IMR-90 (cell line): Measurements from ENCODE around the gene GMPPA. TPM values are rescaled to one million over a fixed set of nuclear protein-coding genes. Genes with fewer than 3 reads are reported as not detected.

Experiments used
- ATAC-seq: fragments of 200-7000 bp; cut with Tn5 transposase; 2 replicates; pipeline ENCODE4 v1.9.1; 2020; ENCODE audit warnings: low read depth, mild to moderate bottlenecking, moderate library complexity
- BruUV-seq: library from RNA; stranded (reverse); fragments of 400-500 nt; replicated peaks from 2 replicates; lab custom pipeline; 2021; lab: Mats Ljungman, UMichigan
- CTCF ChIA-PET: fragments of 300-600 bp; formaldehyde crosslinking; extraction: SDS; loops from one replicate; lab custom pipeline; 2021; ENCODE audit warnings: antibody characterized with exemption; lab: Yijun Ruan, JAX
- POLR2A ChIA-PET: fragments of 300-600 bp; sonication (Branson Sonifier 250); formaldehyde crosslinking; loops from one replicate; lab custom pipeline; 2022; ENCODE audit warnings: antibody characterized with exemption; ENCODE audit not compliant: unreplicated experiment; lab: Charles Lee
- DNase-seq: peaks from one replicate; pipeline ENCODE4 v3.0.0; 2013
- H2AFZ ChIP-seq: replicated peaks from 2 replicates; pipeline ENCODE3; 2013; ENCODE audit warnings: low read length, mild to moderate bottlenecking; ENCODE audit not compliant: poor library complexity
- H2AK5ac ChIP-seq: 2 replicates; pipeline ENCODE4 v1.6.1; 2013; ENCODE audit warnings: low read depth, low read length, inconsistent platforms
- H2AK9ac ChIP-seq: replicated peaks from 2 replicates; pipeline ENCODE3; 2013; ENCODE audit warnings: mild to moderate bottlenecking, low read depth, low read length, moderate library complexity; ENCODE audit not compliant: poor library complexity
- H2BK120ac ChIP-seq: 2 replicates; pipeline ENCODE4 v1.6.1; 2013; ENCODE audit warnings: low read depth, low read length, inconsistent platforms
- H2BK15ac ChIP-seq: 3 replicates; pipeline ENCODE4 v1.6.1; 2013; ENCODE audit warnings: low read depth, low read length, inconsistent platforms
- H2BK20ac ChIP-seq: 2 replicates; pipeline ENCODE4 v1.6.1; 2013; ENCODE audit warnings: low read depth, mild to moderate bottlenecking, inconsistent platforms, low read length, moderate library complexity
- H2BK5ac ChIP-seq: 2 replicates; pipeline ENCODE4 v1.6.1; 2013; ENCODE audit warnings: mild to moderate bottlenecking, low read depth, low read length, inconsistent platforms; ENCODE audit not compliant: poor library complexity, severe bottlenecking
- H3K14ac ChIP-seq: replicated peaks from 2 replicates; pipeline ENCODE4 v1.6.1; 2013; ENCODE audit warnings: low read depth, low read length, inconsistent platforms
- H3K18ac ChIP-seq: 2 replicates; pipeline ENCODE4 v1.6.1; 2013; ENCODE audit warnings: low read depth, low read length, control low read depth
- H3K23ac ChIP-seq: 2 replicates; pipeline ENCODE4 v1.6.1; 2013; ENCODE audit warnings: low read depth, low read length, inconsistent platforms
- H3K27ac ChIP-seq: 2 replicates; pipeline ENCODE4 v1.5.1; 2013; ENCODE audit warnings: mild to moderate bottlenecking, control low read depth, low read length; ENCODE audit not compliant: insufficient read depth
- H3K27me3 ChIP-seq: 2 replicates; pipeline ENCODE4 v1.6.1; 2013; ENCODE audit warnings: low read length; ENCODE audit not compliant: control insufficient read depth, insufficient read depth
- H3K36me3 ChIP-seq: 2 replicates; pipeline ENCODE4 v1.6.1; 2013; ENCODE audit warnings: low read length, mixed read lengths; ENCODE audit not compliant: control insufficient read depth, insufficient read depth
- H3K4ac ChIP-seq: 2 replicates; pipeline ENCODE4 v1.6.1; 2013; ENCODE audit warnings: low read depth, low read length, inconsistent platforms
- H3K4me1 ChIP-seq: 2 replicates; pipeline ENCODE4 v1.6.1; 2013; ENCODE audit warnings: low read length, mixed read lengths; ENCODE audit not compliant: control insufficient read depth, insufficient read depth
- H3K4me2 ChIP-seq: 2 replicates; pipeline ENCODE4 v1.6.1; 2013; ENCODE audit warnings: low read depth, mild to moderate bottlenecking, control low read depth, low read length, moderate library complexity
- H3K4me3 ChIP-seq: 2 replicates; pipeline ENCODE4 v1.5.1; 2013; ENCODE audit warnings: low read depth, mild to moderate bottlenecking, control low read depth, low read length, moderate library complexity; ENCODE audit not compliant: insufficient read depth
- H3K56ac ChIP-seq: 2 replicates; pipeline ENCODE4 v1.6.1; 2013; ENCODE audit warnings: low read length, inconsistent platforms; ENCODE audit not compliant: insufficient read depth; ENCODE audit errors: extremely low read depth
- H3K79me1 ChIP-seq, 2 experiments: 2 replicates each; pipeline ENCODE4 v1.6.1; 2013; ENCODE audit warnings: low read length in 2 of 2, inconsistent platforms in 1 of 2, low read depth in 1 of 2
- H3K9ac ChIP-seq: 2 replicates; pipeline ENCODE4 v1.6.1; 2013; ENCODE audit warnings: low read depth, low read length, control low read depth
- H3K9me1 ChIP-seq: 2 replicates; pipeline ENCODE4 v1.6.1; 2013; ENCODE audit warnings: low read length, inconsistent platforms; ENCODE audit not compliant: insufficient read depth
- H3K9me3 ChIP-seq: 2 replicates; pipeline ENCODE4 v1.6.1; 2013; ENCODE audit warnings: low read length; ENCODE audit not compliant: control insufficient read depth, insufficient read depth
- H4K20me1 ChIP-seq: 2 replicates; pipeline ENCODE4 v1.6.1; 2013; ENCODE audit warnings: low read length, inconsistent platforms; ENCODE audit not compliant: insufficient read depth
- H4K5ac ChIP-seq: 2 replicates; pipeline ENCODE4 v1.6.1; 2013; ENCODE audit warnings: mild to moderate bottlenecking, low read depth, low read length, control low read depth
- H4K8ac ChIP-seq, 2 experiments: 2 replicates each; pipeline ENCODE4 v1.6.1; 2013; ENCODE audit warnings: low read depth in 2 of 2, low read length in 2 of 2, control low read depth in 1 of 2, inconsistent platforms in 1 of 2
- H4K91ac ChIP-seq: 2 replicates; pipeline ENCODE4 v1.6.1; 2013; ENCODE audit warnings: low read depth, low read length, inconsistent platforms; ENCODE audit not compliant: insufficient read depth
- CTCF ChIP-seq: conservative IDR thresholded peaks from 2 replicates; pipeline ENCODE4 v1.5.1; 2012; ENCODE audit warnings: mild to moderate bottlenecking, low read depth, low read length, improper control_type of control experiment
- WGBS, 2 experiments: methylation state at CpG; one replicate each; pipeline versions ENCODE4 v1.1.5 to v1.1.7; 2013; ENCODE audit warnings: missing lambda C conversion rate in 2 of 2; ENCODE audit not compliant: insufficient read length in 1 of 2; ENCODE audit errors: extremely low coverage in 2 of 2; 5-methylcytosine and 5-hydroxymethylcytosine counted together
- dilution Hi-C: fragments of 300-500 bp; cut with HindIII; formaldehyde crosslinking; loops from one replicate; pipeline ENCODE4 v1.14.3; 2018; ENCODE audit warnings: low sequenced_read_pairs; ENCODE audit not compliant: unreplicated experiment
- in situ Hi-C: fragments of 300-500 bp; cut with MboI; formaldehyde crosslinking; loops from 3 replicates; pipeline ENCODE4 v1.14.3; 2019; ENCODE audit warnings: low sequenced_read_pairs, inconsistent platforms, mixed read lengths
- intact Hi-C: fragments of 100-400 bp; cut with micrococcal nuclease; formaldehyde crosslinking; loops from 2 replicates; pipeline ENCODE4 v1.10.0; 2022
- polyA plus RNA-seq, 3 experiments: library from polyadenylated mRNA; depleted of rRNA; stranded (reverse); fragments of >200 nt; gene quantifications; 2 replicates each; pipeline ENCODE4 v1.2.3, GENCODE V29; 2012; ENCODE audit warnings: low replicate concordance in 1 of 3
- total RNA-seq: library from RNA; depleted of rRNA; stranded (reverse); fragments of >200 nt; gene quantifications from 2 replicates; pipeline ENCODE4 v1.2.3, GENCODE V29; 2012

The GMPPA gene
- total and polyA plus RNA-seq, 2 of the 4 experiments (the other 2 are of a cell fraction), result 103 to 134 TPM

GRCh38 chr2:219520079-219520478 lies 21.4 kb downstream of the GMPPA start:
- Histone ChIP-seq H2BK20ac (no peak overlapping the region), H4K91ac (no peak overlapping the region), H2AFZ (no peak overlapping the region), H2AK5ac (peak overlapping the region; percentile 27; the same call in 1 of the 2 replicates), H3K14ac (no peak overlapping the region), H3K36me3 (no peaks in the 10 kb centered on the region), H3K9ac (no peak overlapping the region), H3K18ac (no peak overlapping the region), H3K56ac (no peak overlapping the region), H4K8ac (no peak overlapping the region), H3K23ac (no peak overlapping the region), H2BK15ac (no peak overlapping the region), H3K9me3 (no peaks in the 10 kb centered on the region), H2BK5ac (no peak overlapping the region), H4K20me1 (no peaks in the 10 kb centered on the region; the same call in 1 of the 2 replicates), H3K79me1 (no peaks in the 10 kb centered on the region), H2BK120ac (no peak overlapping the region), H4K5ac (no peak overlapping the region), H3K4me2 (no peak overlapping the region), H3K27me3 (peaks cover 41% of the 10 kb centered on the region), H3K4me1 (peaks cover 16% of the 10 kb centered on the region), H3K9me1 (no peaks in the 10 kb centered on the region), H2AK9ac (no peak overlapping the region), H3K4me3 (no peak overlapping the region), H3K27ac (no peak overlapping the region), H3K4ac (no peak overlapping the region)
- ATAC-seq (no peak), DNase-seq (no peak)
- TF ChIP-seq CTCF, result no peak
- POLR2A ChIA-PET, result no interaction called here
- intact Hi-C loops, result loop anchor here (5.0 kb wide), 1 partner anchor 63 kb away; no protein-coding TSS in a partner anchor
- CTCF ChIA-PET, result interaction anchor here (1.1 to 2.9 kb wide), 6 partner anchors 10 to 117 kb away, joined by 3 to 17 read pairs (median 10); a partner anchor contains a TSS
- WGBS, 2 experiments, result 88% methylated on average over 5 of the region's 8 CpGs; no CpG with 5 or more reads in 1 of the 2 experiments
- dilution Hi-C loops, result no loop called here
- in situ Hi-C loops, result no loop called here
- no TSS peak for BruUV-seq
